HCT116 (cell line): ENCODE measurements around the gene ZBED6.

Source experiments
- EZH2 ChIP-seq: fragments of 200-600 bp; sonication (generic); IDR thresholded peaks from 2 replicates; pipeline ENCODE4 v1.6.1; 2017; ENCODE audit warnings: antibody characterized with exemption, mixed run types
- JUND ChIP-seq: IDR thresholded peaks from 2 replicates; pipeline ENCODE4 v1.6.1; 2012
- POLR2A ChIP-seq: IDR thresholded peaks from 2 replicates; pipeline ENCODE4 v1.7.0; 2011; ENCODE audit warnings: borderline replicate concordance; ENCODE audit not compliant: insufficient read depth, insufficient read length; ENCODE audit errors: extremely low read depth
- SRF ChIP-seq: IDR thresholded peaks from 2 replicates; pipeline ENCODE4 v1.6.1; 2012; ENCODE audit warnings: low read depth
- ZBTB33 ChIP-seq: IDR thresholded peaks from 2 replicates; pipeline ENCODE4 v1.6.1; 2011; ENCODE audit warnings: mild to moderate bottlenecking, low read length, moderate library complexity; ENCODE audit not compliant: insufficient replicate concordance; ENCODE audit errors: extremely low read depth
- TF ChIP-seq, protein P1 (sequence below), 3 experiments: fragments of 200-600 bp in 1 of 3; sonication (generic) in 1 of 3; IDR thresholded peaks in 2 of 3; conservative IDR thresholded peaks in 1 of 3; 2 replicates each; pipeline ENCODE4 v1.5.1; 2012 to 2017; ENCODE audit warnings: low read depth in 2 of 3, low read length in 2 of 3, antibody characterized with exemption in 1 of 3, borderline replicate concordance in 1 of 3, control low read depth in 1 of 3, mild to moderate bottlenecking in 1 of 3, mixed read lengths in 1 of 3, mixed run types in 1 of 3, moderate library complexity in 1 of 3; ENCODE audit not compliant: insufficient read depth in 1 of 3

DNA sequence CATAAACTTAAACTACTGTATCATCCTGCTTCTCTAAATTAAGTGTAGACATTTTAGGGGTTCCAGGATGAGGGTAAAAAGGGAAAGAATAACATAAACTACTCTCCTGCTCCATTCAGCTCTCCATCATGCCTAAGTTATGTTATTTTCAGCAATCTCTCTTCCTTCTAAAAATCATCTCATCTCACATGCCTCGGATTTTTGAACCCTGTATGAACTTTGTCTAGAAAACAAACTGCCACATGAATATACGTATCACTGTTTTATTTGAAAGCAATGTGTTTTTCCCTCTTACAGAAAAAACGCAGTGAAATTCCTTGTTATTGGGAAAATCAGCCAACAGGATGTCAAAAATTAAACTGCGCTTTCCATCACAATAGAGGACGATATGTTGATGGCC, 32.6 kb downstream of the ZBED6 start:
- no peak for TF ChIP-seq POLR2A
- TF ChIP-seq EZH2: no peak
- TF ChIP-seq, protein P1, sequence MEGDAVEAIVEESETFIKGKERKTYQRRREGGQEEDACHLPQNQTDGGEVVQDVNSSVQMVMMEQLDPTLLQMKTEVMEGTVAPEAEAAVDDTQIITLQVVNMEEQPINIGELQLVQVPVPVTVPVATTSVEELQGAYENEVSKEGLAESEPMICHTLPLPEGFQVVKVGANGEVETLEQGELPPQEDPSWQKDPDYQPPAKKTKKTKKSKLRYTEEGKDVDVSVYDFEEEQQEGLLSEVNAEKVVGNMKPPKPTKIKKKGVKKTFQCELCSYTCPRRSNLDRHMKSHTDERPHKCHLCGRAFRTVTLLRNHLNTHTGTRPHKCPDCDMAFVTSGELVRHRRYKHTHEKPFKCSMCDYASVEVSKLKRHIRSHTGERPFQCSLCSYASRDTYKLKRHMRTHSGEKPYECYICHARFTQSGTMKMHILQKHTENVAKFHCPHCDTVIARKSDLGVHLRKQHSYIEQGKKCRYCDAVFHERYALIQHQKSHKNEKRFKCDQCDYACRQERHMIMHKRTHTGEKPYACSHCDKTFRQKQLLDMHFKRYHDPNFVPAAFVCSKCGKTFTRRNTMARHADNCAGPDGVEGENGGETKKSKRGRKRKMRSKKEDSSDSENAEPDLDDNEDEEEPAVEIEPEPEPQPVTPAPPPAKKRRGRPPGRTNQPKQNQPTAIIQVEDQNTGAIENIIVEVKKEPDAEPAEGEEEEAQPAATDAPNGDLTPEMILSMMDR (IDR thresholded peaks at IDR 0.05 in 2 of 3, conservative IDR thresholded peaks at IDR 0.05 in 1 of 3; ENCODE audit: borderline replicate concordance in 1 of 3, insufficient read depth in 1 of 3, low read depth in 2 of 3, low read length in 2 of 3): no peak
- TF ChIP-seq JUND: no peak
- TF ChIP-seq SRF: no peak
- no peak for TF ChIP-seq ZBTB33
